ENCODE data around the gene DOCK9. TPM values are rescaled to one million over a fixed set of nuclear protein-coding genes. Genes with fewer than 3 reads are reported as not detected.

DOCK9 gene
- total RNA-seq, 1 experiment from 2014 or later: 4.5 TPM

GRCh38 chr13:98835156-98835555, 142.7 kb downstream of the DOCK9 start:
- TF ChIP-seq EZH2 (IDR thresholded peaks at IDR 0.05; ENCODE audit: borderline replicate concordance, low read depth, low read length, poor library complexity, severe bottlenecking): no peak
- TF ChIP-seq CTCF (conservative IDR thresholded peaks at IDR 0.05; ENCODE audit: low read depth, low read length): no peak
- DNase-seq (ENCODE audit: low spot score): no peak
- Histone ChIP-seq H3K9me3 (ENCODE audit: low read depth, low read length, poor library complexity, severe bottlenecking) (no peaks in the 10 kb centered on the region), H3K27ac (ENCODE audit: low read depth, low read length, poor library complexity, severe bottlenecking) (no peak overlapping the region), H3K4me1 (ENCODE audit: insufficient read depth, low read length, poor library complexity, severe bottlenecking) (no peaks in the 10 kb centered on the region), H3K4me3 (ENCODE audit: low read depth, low read length, poor library complexity, severe bottlenecking) (no peak overlapping the region), H3K36me3 (ENCODE audit: insufficient read depth, low read length, poor library complexity, severe bottlenecking) (no peaks in the 10 kb centered on the region), H3K27me3 (replicated peaks; ENCODE audit: insufficient read depth, low read depth, low read length, poor library complexity) (no peaks in the 10 kb centered on the region)
- ChIA-PET POLR2A (ENCODE audit: low non-redundant PET) (no interaction called here), CTCF (no interaction called here)
- intact Hi-C loops (cut with micrococcal nuclease; ENCODE audit: unreplicated experiment): no loop called here
- no TSS peak for BruUV-seq (replicated peaks)

- POLR2A ChIA-PET (ENCODE audit: low non-redundant PET): no interaction called here
- CTCF ChIA-PET: no interaction called here
- no peaks in the 10 kb centered on the region for H3K36me3 ChIP-seq (ENCODE audit: insufficient read depth, low read length, poor library complexity, severe bottlenecking)
- H3K4me1 ChIP-seq (ENCODE audit: insufficient read depth, low read length, poor library complexity, severe bottlenecking): no peaks in the 10 kb centered on the region
- TF ChIP-seq CTCF (conservative IDR thresholded peaks at IDR 0.05; ENCODE audit: low read depth, low read length): no peak
- no peak for TF ChIP-seq EZH2 (IDR thresholded peaks at IDR 0.05; ENCODE audit: borderline replicate concordance, low read depth, low read length, poor library complexity, severe bottlenecking)
- intact Hi-C loops (cut with micrococcal nuclease; ENCODE audit: unreplicated experiment): no loop called here
- no peak for DNase-seq (ENCODE audit: low spot score)
- no peak overlapping the region for H3K4me3 ChIP-seq (ENCODE audit: low read depth, low read length, poor library complexity, severe bottlenecking)
- no peaks in the 10 kb centered on the region for H3K27me3 ChIP-seq (replicated peaks; ENCODE audit: insufficient read depth, low read depth, low read length, poor library complexity)
- H3K9me3 ChIP-seq (ENCODE audit: low read depth, low read length, poor library complexity, severe bottlenecking): no peaks in the 10 kb centered on the region
- no peak overlapping the region for H3K27ac ChIP-seq (ENCODE audit: low read depth, low read length, poor library complexity, severe bottlenecking)
- BruUV-seq (replicated peaks): no TSS peak
Observed at GRCh38 chr13:98834254-98834960, 143.5 kb downstream of the DOCK9 start.

GRCh38 chr13:98831236-98831635, 146.6 kb downstream of the DOCK9 start:
- intact Hi-C loops (cut with micrococcal nuclease; ENCODE audit: unreplicated experiment): no loop called here
- Histone ChIP-seq H3K4me1 (ENCODE audit: insufficient read depth, low read length, poor library complexity, severe bottlenecking) (peaks cover 5% of the 10 kb centered on the region), H3K9me3 (ENCODE audit: low read depth, low read length, poor library complexity, severe bottlenecking) (no peaks in the 10 kb centered on the region), H3K27ac (ENCODE audit: low read depth, low read length, poor library complexity, severe bottlenecking) (no peak overlapping the region), H3K4me3 (ENCODE audit: low read depth, low read length, poor library complexity, severe bottlenecking) (no peak overlapping the region), H3K36me3 (ENCODE audit: insufficient read depth, low read length, poor library complexity, severe bottlenecking) (no peaks in the 10 kb centered on the region), H3K27me3 (replicated peaks; ENCODE audit: insufficient read depth, low read depth, low read length, poor library complexity) (no peaks in the 10 kb centered on the region)
- ChIA-PET CTCF (no interaction called here), POLR2A (ENCODE audit: low non-redundant PET) (no interaction called here)
- no peak for DNase-seq (ENCODE audit: low spot score)
- TF ChIP-seq EZH2 (IDR thresholded peaks at IDR 0.05; ENCODE audit: borderline replicate concordance, low read depth, low read length, poor library complexity, severe bottlenecking) (no peak), CTCF (conservative IDR thresholded peaks at IDR 0.05; ENCODE audit: low read depth, low read length) (no peak)
- BruUV-seq (replicated peaks): no TSS peak

All from A673 (cell line).